Heart right ventricle (tissue), 16 donors: ENCODE results near the gene PCDHGA4. TPM values are rescaled to one million over a fixed set of nuclear protein-coding genes. Genes with fewer than 3 reads are reported as not detected.

Experiments used
- ATAC-seq, 8 donors: fragments of 200-7000 bp; cut with Tn5 transposase; one replicate each; pipeline ENCODE4 v1.9.1; 2020; ENCODE audit warnings: mild to moderate bottlenecking in 8 of 8, moderate library complexity in 8 of 8, moderate number of reproducible peaks in 1 of 8
- DNase-seq, 2 donors: peaks; one replicate each; pipeline ENCODE4 v3.0.0-alpha.2; 2020
- H3K27ac ChIP-seq, 10 donors: fragments of 200-600 bp; sonication (generic) in 2 of 10; one replicate each; pipeline versions ENCODE4 v1.5.0 to v1.8.0; 2020 to 2022; ENCODE audit warnings: mild to moderate bottlenecking in 3 of 10
- H3K27me3 ChIP-seq, 7 donors: fragments of 200-600 bp; one replicate each; pipeline ENCODE4 v1.8.0; 2021 to 2022; ENCODE audit warnings: mild to moderate bottlenecking in 2 of 7
- H3K36me3 ChIP-seq, 9 donors: fragments of 200-600 bp; sonication (generic) in 1 of 9; one replicate each; pipeline versions ENCODE4 v1.5.0 to v1.8.0; 2020 to 2022; ENCODE audit warnings: mild to moderate bottlenecking in 2 of 9
- H3K4me1 ChIP-seq, 9 donors: fragments of 200-600 bp; sonication (generic) in 1 of 9; one replicate each; pipeline versions ENCODE4 v1.5.0 to v1.8.0; 2020 to 2022; ENCODE audit warnings: mild to moderate bottlenecking in 4 of 9
- H3K4me3 ChIP-seq, 10 donors: fragments of 200-600 bp; sonication (generic) in 2 of 10; one replicate each; pipeline versions ENCODE4 v1.5.0 to v1.8.0; 2020 to 2022; ENCODE audit warnings: mild to moderate bottlenecking in 7 of 10, moderate library complexity in 2 of 10
- H3K9me3 ChIP-seq, 11 donors: fragments of 200-600 bp in 10 of 11; sonication (generic) in 2 of 11; one replicate each; pipeline versions ENCODE4 v1.5.0 to v1.8.0; 2013 to 2022; ENCODE audit warnings: mild to moderate bottlenecking in 2 of 11, control low read depth in 1 of 11, moderate library complexity in 1 of 11
- CTCF ChIP-seq, 9 donors: fragments of 200-600 bp; sonication (generic) in 2 of 9; IDR thresholded peaks; one replicate each; pipeline versions ENCODE4 v1.5.0 to v1.8.0; 2021 to 2022; ENCODE audit warnings: antibody characterized with exemption in 9 of 9, mild to moderate bottlenecking in 5 of 9, moderate library complexity in 1 of 9
- WGBS, 2 donors: extraction: QIAGEN DNeasy Blood & Tissue Kit; methylation state at CpG; one replicate each; pipeline ENCODE4 v1.1.7; 2013; ENCODE audit warnings: inconsistent platforms in 1 of 2; 5-methylcytosine and 5-hydroxymethylcytosine counted together
- intact Hi-C, 10 donors: fragments of 100-400 bp; cut with DNase I; formaldehyde crosslinking; loops; one replicate each; pipeline versions ENCODE4 v1.11.1 to v1.14.2; 2022
- polyA plus RNA-seq, 2 donors: library from polyadenylated mRNA; stranded (reverse); fragments of 200-250 nt; gene quantifications; one replicate each; pipeline ENCODE4 v1.2.3, GENCODE V29; 2013
- total RNA-seq, 10 donors: library from RNA; stranded (reverse); fragmentation: NEBNext Ultra II Directional in 3 of 10; extraction: Animal tissue kit (Norgen Biotek cat#: 25700) in 3 of 10; gene quantifications; one replicate each; pipeline versions ENCODE4 v1.2.1 to v1.2.4, GENCODE V29; 2021 to 2023
- donor health status: Arrhythmogenic right ventricular cardiomyopathy.
- donor health status: ischemic (EF 13 %, LVEDD 7.1; RV severe dilation, severe dysfunction).
- donor health status: healthy with polysubstance abuse.
- donor health status: DM: no; HTN: yes; CAD: no.
- donor health status: DM: no; HTN: no; CAD: no.
- donor health status: ischemic (EF 25% LVEDD 6.9; RV normal size, moderate dysfunction).
- donor health status: ischemic (EF 25% LVEDD 5.7; RV mildly dilated, moderate dysfunction).
- donor health status: healthy.
- donor health status: DM: yes; HTN: yes; CAD: no.
- donor health status: Ischemic cardiomyopathy.
- donor health status: ischemic (EF 35%, LVEDD 5.7; RV mildly dilated, moderate dysfunction).
- donor health status: nonischemic (EF 11% LVEDD 7.7; RV severe dilation, severe dysfunction).
- donor health status: DM: yes; HTN: yes; CAD: no.
- donor health status: PGD.
- donor health status: ischemic (EF 29% LVEDD 5.4; RV normal size, mild dysfunction).
- donor health status: nonischemic (EF 23%, LVEDD 6.1; RV moderate dilation, normal function).

Gene PCDHGA4
- total and polyA plus RNA-seq, 12 donors, result 0.70 to 16.0 (median 10.4) TPM

GRCh38 chr5:141359790-141360426 is 5.1 kb downstream of the PCDHGA4 start, which contains the start of gene PCDHGB2:
Gene PCDHGB2, plus strand, starts transcription at chr5:141359994. Its CDS starts 142 bp downstream, at chr5:141360136.
- peaks cover 0 to 33% (median 4%) of the 10 kb centered on the region in 9 donors for H3K4me1 ChIP-seq
- peak within 1 kb of the TSS in 9 of 10 donors; percentile 12 to 46 (median 41) for H3K4me3 ChIP-seq
- TF ChIP-seq CTCF (IDR thresholded peaks at IDR 0.05), result peak in 8 of 9 donors; percentile 12 to 62 (median 48)
- 12 to 20% methylated on average over 24 of the region's 24 CpGs for WGBS, 2 donors
- DNase-seq (no peak), ATAC-seq (peak in 6 of 8 donors; percentile 37 to 65 (median 60))
- H3K27ac ChIP-seq, result peak within 1 kb of the TSS in 8 of 10 donors; percentile 9 to 73 (median 40)
- H3K9me3 ChIP-seq, result peaks cover 0 to 100% (median 53%) of the 10 kb centered on the region in 11 donors
- H3K36me3 ChIP-seq, result peaks cover 0 to 41% (median 0%) of the 10 kb centered on the region in 9 donors
- intact Hi-C loops, result loop anchor here in 1 of 10 donors (10.0 kb wide), 1 partner anchor 45 kb away; the partner anchor contains the start of genes PCDHGA9 and PCDHGB6
- peaks cover 0 to 69% (median 0%) of the 10 kb centered on the region in 7 donors for H3K27me3 ChIP-seq

- H3K27ac ChIP-seq, result peak overlapping the region in 1 of 10 donors; percentile 48
- TF ChIP-seq CTCF (IDR thresholded peaks at IDR 0.05), result no peak
- intact Hi-C loops, result no loop called here
- H3K36me3 ChIP-seq, result peaks cover 0 to 43% (median 0%) of the 10 kb centered on the region in 9 donors
- peaks cover 0 to 100% (median 46%) of the 10 kb centered on the region in 11 donors for H3K9me3 ChIP-seq
- H3K4me1 ChIP-seq, result peaks cover 0 to 30% (median 3%) of the 10 kb centered on the region in 9 donors
- WGBS, 2 donors, result 31 to 48% methylated on average over 15 of the region's 15 CpGs
- peaks cover 0 to 69% (median 0%) of the 10 kb centered on the region in 7 donors for H3K27me3 ChIP-seq
- peak overlapping the region in 6 of 10 donors; percentile 24 to 46 (median 42) for H3K4me3 ChIP-seq
- ATAC-seq (no peak), DNase-seq (no peak)
These were observed 5.9 kb downstream of the PCDHGA4 start for GRCh38 chr5:141360685-141361084.

GRCh38 chr5:141362719-141363118 is 7.9 kb downstream of the PCDHGA4 start:
- Histone ChIP-seq H3K4me3 (no peak overlapping the region), H3K27me3 (peaks cover 0 to 77% (median 0%) of the 10 kb centered on the region in 7 donors), H3K4me1 (peaks cover 0 to 24% (median 3%) of the 10 kb centered on the region in 9 donors), H3K27ac (no peak overlapping the region), H3K9me3 (peaks cover 0 to 100% (median 43%) of the 10 kb centered on the region in 11 donors), H3K36me3 (peaks cover 0 to 32% (median 0%) of the 10 kb centered on the region in 9 donors)
- TF ChIP-seq CTCF (IDR thresholded peaks at IDR 0.05), result no peak
- DNase-seq (no peak), ATAC-seq (no peak)
- intact Hi-C loops, result no loop called here

GRCh38 chr5:141363952-141364660 is 9.3 kb downstream of the PCDHGA4 start, which contains the start of gene PCDHGA5:
Gene PCDHGA5, plus strand, starts transcription at chr5:141364162. Its CDS starts 169 bp downstream, at chr5:141364331.
- TF ChIP-seq CTCF (IDR thresholded peaks at IDR 0.05), result peak in 7 of 9 donors; percentile 5 to 32 (median 18)
- peak in 3 of 8 donors; percentile 61 to 71 (median 69) for ATAC-seq
- intact Hi-C loops, result no loop called here

More at GRCh38 chr5:141363952-141364660, 9.3 kb downstream of the PCDHGA4 start, which contains the start of gene PCDHGA5:
- Histone ChIP-seq H3K9me3 (peaks cover 0 to 99% (median 48%) of the 10 kb centered on the region in 11 donors), H3K27me3 (peaks cover 0 to 84% (median 0%) of the 10 kb centered on the region in 7 donors), H3K36me3 (peaks cover 0 to 30% (median 0%) of the 10 kb centered on the region in 9 donors), H3K27ac (no peak within 1 kb of the TSS), H3K4me3 (peak within 1 kb of the TSS in 8 of 10 donors; percentile 2 to 34 (median 22)), H3K4me1 (peaks cover 0 to 23% (median 3%) of the 10 kb centered on the region in 9 donors)
- DNase-seq, result no peak
- WGBS, 2 donors, result 27 to 28% methylated on average over 34 of the region's 34 CpGs
